Smooth muscle cell (in vitro differentiated cells): ENCODE data around the gene FARP1. TPM values are rescaled to one million over a fixed set of nuclear protein-coding genes. Genes with fewer than 3 reads are reported as not detected.
A peak's percentile ranks its signal among the peaks of the same experiment; 100 is the strongest.

Experiments
- DNase-seq: peaks from one replicate; lab custom pipeline; 2025; ENCODE audit not compliant: unreplicated experiment; lab: John Stamatoyannopoulos, UW
- H2AFZ ChIP-seq: fragments of 200-600 bp; sonication (generic); 2 replicates; pipeline ENCODE4 v1.6.0; 2016; ENCODE audit warnings: antibody characterized with exemption, low read depth, mild to moderate bottlenecking
- H3F3A ChIP-seq: fragments of 200-600 bp; sonication (generic); 2 replicates; pipeline ENCODE4 v1.6.0; 2017; ENCODE audit warnings: antibody characterized with exemption, low read depth
- H3K27ac ChIP-seq: fragments of 200-600 bp; sonication (generic); 2 replicates; pipeline ENCODE4 v1.5.1; 2016; ENCODE audit warnings: low read depth, mild to moderate bottlenecking
- H3K27me3 ChIP-seq: fragments of 200-600 bp; sonication (generic); 2 replicates; pipeline ENCODE4 v1.6.1; 2016; ENCODE audit warnings: low read depth, mild to moderate bottlenecking
- H3K36me3 ChIP-seq: fragments of 200-600 bp; sonication (generic); 2 replicates; pipeline ENCODE4 v1.5.1; 2016; ENCODE audit warnings: low read depth
- H3K4me1 ChIP-seq: fragments of 200-600 bp; sonication (generic); 2 replicates; pipeline ENCODE4 v1.5.1; 2016; ENCODE audit warnings: low read depth
- H3K4me2 ChIP-seq: fragments of 200-600 bp; sonication (generic); 2 replicates; pipeline ENCODE4 v1.6.0; 2016; ENCODE audit warnings: mild to moderate bottlenecking
- H3K4me3 ChIP-seq: fragments of 200-600 bp; sonication (generic); 2 replicates; pipeline ENCODE4 v1.5.1; 2016; ENCODE audit warnings: mild to moderate bottlenecking
- H3K79me2 ChIP-seq: fragments of 200-600 bp; sonication (generic); 2 replicates; pipeline ENCODE4 v1.6.0; 2016; ENCODE audit warnings: low read depth, mild to moderate bottlenecking
- H3K9ac ChIP-seq: fragments of 200-600 bp; sonication (generic); 2 replicates; pipeline ENCODE4 v1.6.0; 2016; ENCODE audit warnings: low read depth
- H3K9me3 ChIP-seq: fragments of 200-600 bp; sonication (generic); replicated peaks from 2 replicates; pipeline ENCODE4 v1.5.1; 2016; ENCODE audit warnings: low read depth
- H4K20me1 ChIP-seq: fragments of 200-600 bp; sonication (generic); 2 replicates; pipeline ENCODE4 v1.6.0; 2016; ENCODE audit warnings: low read depth
- CTCF ChIP-seq: fragments of 200-600 bp; sonication (generic); IDR thresholded peaks from 2 replicates; pipeline ENCODE4 v1.5.1; 2017; ENCODE audit warnings: borderline replicate concordance, mild to moderate bottlenecking, antibody characterized with exemption; ENCODE audit not compliant: insufficient read depth, poor library complexity, severe bottlenecking
- WGBS: methylation state at CpG from one replicate; pipeline ENCODE4 v1.1.7; 2016; ENCODE audit warnings: low lambda C conversion rate; 5-methylcytosine and 5-hydroxymethylcytosine counted together
- polyA plus RNA-seq: library from polyadenylated mRNA; unstranded; fragments of >200 nt; fragmentation: Nextera tagmentation; extraction: Ambion mirVana; gene quantifications from 2 replicates; pipeline ENCODE4 v1.2.1, GENCODE V29; 2016
- total RNA-seq: library from RNA; depleted of rRNA; stranded (reverse); fragments of >200 nt; gene quantifications from 2 replicates; pipeline ENCODE4 v1.2.3, GENCODE V29; 2014

Gene FARP1
- total and polyA plus RNA-seq, 2 experiments from 2014 or later: 59.4 to 104 TPM

- no peaks in the 10 kb centered on the region for H3K27me3 ChIP-seq
- no peak for TF ChIP-seq CTCF
- H3K27ac ChIP-seq: no peak overlapping the region
- 100% methylated on average over 8 of the region's 8 CpGs for WGBS
- H3K4me1 ChIP-seq: no peaks in the 10 kb centered on the region
- no peaks in the 10 kb centered on the region for H3K36me3 ChIP-seq
- H3F3A ChIP-seq: no peaks in the 10 kb centered on the region
- no peak overlapping the region for H3K4me2 ChIP-seq
- no peaks in the 10 kb centered on the region for H3K9me3 ChIP-seq
- H3K9ac ChIP-seq: no peak overlapping the region
- no peak for DNase-seq
- no peak overlapping the region for H2AFZ ChIP-seq
- peaks cover 74% of the 10 kb centered on the region for H4K20me1 ChIP-seq
- H3K79me2 ChIP-seq: peaks cover 37% of the 10 kb centered on the region
- H3K4me3 ChIP-seq: no peak overlapping the region
Measured at GRCh38 chr13:98351636-98352035, 208.7 kb downstream of the FARP1 start.

GRCh38 chr13:98352226-98352625, 209.3 kb downstream of the FARP1 start:
- Histone ChIP-seq H3K4me2 (no peak overlapping the region), H3F3A (no peaks in the 10 kb centered on the region), H2AFZ (no peak overlapping the region), H3K79me2 (peaks cover 43% of the 10 kb centered on the region), H3K4me1 (no peaks in the 10 kb centered on the region), H3K27me3 (no peaks in the 10 kb centered on the region), H3K9me3 (no peaks in the 10 kb centered on the region), H4K20me1 (peaks cover 76% of the 10 kb centered on the region), H3K4me3 (no peak overlapping the region), H3K9ac (no peak overlapping the region), H3K36me3 (no peaks in the 10 kb centered on the region), H3K27ac (no peak overlapping the region)
- no peak for DNase-seq
- WGBS: 97% methylated on average over 4 of the region's 4 CpGs
- no peak for TF ChIP-seq CTCF

DNA sequence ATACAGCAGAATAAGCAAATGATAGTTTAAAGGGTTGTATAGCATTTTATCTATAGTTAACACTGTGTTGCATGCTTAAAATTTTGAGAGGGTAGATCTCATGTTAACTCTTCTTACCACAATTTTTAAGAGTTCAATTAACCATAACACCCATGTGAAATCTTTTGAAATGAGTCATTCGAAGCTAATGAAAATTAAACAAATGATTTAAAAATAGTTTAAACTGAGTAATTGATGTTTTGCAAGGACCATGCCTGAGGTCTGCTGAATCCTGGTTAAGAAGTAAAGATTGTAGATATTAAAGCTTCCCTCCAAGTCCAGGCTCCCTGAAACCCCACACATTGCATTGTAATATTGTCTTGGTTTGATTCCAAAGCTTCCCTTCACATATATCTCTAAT, 210.9 kb downstream of the FARP1 start:
- Histone ChIP-seq H3K36me3 (no peaks in the 10 kb centered on the region), H3K4me3 (no peak overlapping the region), H3K4me2 (peak overlapping the region; percentile 51), H3K9me3 (no peaks in the 10 kb centered on the region), H4K20me1 (peaks cover 76% of the 10 kb centered on the region), H3F3A (no peaks in the 10 kb centered on the region), H2AFZ (no peak overlapping the region), H3K79me2 (peaks cover 53% of the 10 kb centered on the region), H3K9ac (no peak overlapping the region), H3K4me1 (no peaks in the 10 kb centered on the region), H3K27me3 (no peaks in the 10 kb centered on the region), H3K27ac (peak overlapping the region; percentile 33)
- DNase-seq: no peak
- TF ChIP-seq CTCF: no peak
- 90% methylated on average over 1 of the region's 1 CpG for WGBS

- no peak overlapping the region for H3K27ac ChIP-seq
- no peak for TF ChIP-seq CTCF
- no peaks in the 10 kb centered on the region for H3K9me3 ChIP-seq
- H4K20me1 ChIP-seq: peaks cover 85% of the 10 kb centered on the region
- H3K4me3 ChIP-seq: no peak overlapping the region
- no peaks in the 10 kb centered on the region for H3K4me1 ChIP-seq
- no peaks in the 10 kb centered on the region for H3F3A ChIP-seq
- no peak overlapping the region for H2AFZ ChIP-seq
- no peaks in the 10 kb centered on the region for H3K27me3 ChIP-seq
- H3K9ac ChIP-seq: no peak overlapping the region
- H3K36me3 ChIP-seq: no peaks in the 10 kb centered on the region
- H3K4me2 ChIP-seq: no peak overlapping the region
- no peak for DNase-seq
- peaks cover 54% of the 10 kb centered on the region for H3K79me2 ChIP-seq
- 100% methylated on average over 1 of the region's 1 CpG for WGBS
Measured at GRCh38 chr13:98358937-98359336, 216.0 kb downstream of the FARP1 start.
